T-helper 1 cell treated with Interleukin-12 subunit alpha and Interleukin-12 subunit beta and Interleukin-4 antibody, amounts not matched to agents 30 μg/mL and 1 μg/mL, for 36 hours (primary cell): Measurements from ENCODE around the gene CAPN9.
"Not testable (repeated sequence)": the region's sequence is repeated elsewhere in the genome, so short reads cannot be mapped to it uniquely, and the experiment has no call there.

ENCODE experiments used
- H3K27ac Mint-ChIP-seq: one replicate; pipeline ENCODE4 v1.8.0; 2021; ENCODE audit warnings: mild to moderate bottlenecking, mixed read lengths
- H3K27me3 Mint-ChIP-seq: one replicate; pipeline ENCODE4 v1.8.0; 2021; ENCODE audit warnings: low read depth, mixed read lengths
- H3K36me3 Mint-ChIP-seq: one replicate; pipeline ENCODE4 v1.8.0; 2021; ENCODE audit warnings: low read depth, mixed read lengths
- H3K4me1 Mint-ChIP-seq: one replicate; pipeline ENCODE4 v1.8.0; 2021; ENCODE audit warnings: low read depth, mixed read lengths
- H3K4me3 Mint-ChIP-seq: one replicate; pipeline ENCODE4 v1.8.0; 2021; ENCODE audit warnings: mild to moderate bottlenecking, moderate library complexity, mixed read lengths
- H3K9me3 Mint-ChIP-seq: one replicate; pipeline ENCODE4 v1.8.0; 2021; ENCODE audit warnings: mixed read lengths

The CAPN9 gene

DNA sequence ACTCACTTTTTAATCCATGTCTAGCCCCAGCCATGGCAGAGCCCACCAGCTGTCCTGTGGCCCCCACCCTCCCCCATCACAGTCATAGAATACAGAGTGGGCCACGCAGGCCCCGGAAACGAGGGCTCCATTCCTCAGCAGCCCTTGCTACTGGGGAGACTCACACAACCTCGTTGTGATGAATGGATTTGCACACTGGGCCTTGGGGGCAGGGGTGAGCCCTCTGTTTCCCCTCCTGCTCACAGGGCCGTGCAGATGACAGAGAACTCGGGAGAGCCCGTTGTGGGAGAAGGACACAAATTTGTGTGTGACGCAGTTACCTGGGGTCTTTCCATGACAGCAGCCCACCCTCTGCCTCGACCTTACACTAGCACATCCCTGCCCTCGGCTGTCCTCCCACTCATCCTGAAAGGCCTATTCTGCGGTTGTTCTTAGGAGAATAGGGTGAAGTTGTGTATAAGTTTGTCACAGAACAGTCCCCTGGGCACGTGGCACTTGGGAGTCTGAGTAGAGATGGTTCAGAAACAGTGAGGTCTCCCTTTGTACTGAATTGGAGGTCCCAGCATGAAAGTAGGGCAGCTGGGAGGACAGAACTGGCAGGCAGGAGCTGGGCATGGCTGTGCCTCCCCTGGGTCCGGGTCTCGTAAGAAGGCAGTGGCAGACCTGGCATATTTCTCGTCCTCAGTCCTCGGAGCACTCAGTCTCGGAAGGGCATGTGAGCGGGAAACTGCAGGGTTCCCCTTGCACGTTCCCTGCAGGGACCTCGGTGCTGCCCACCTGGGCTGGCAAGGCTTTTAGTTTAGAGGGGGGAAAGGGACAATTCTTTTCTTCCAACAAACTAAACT, 40.1 kb upstream of the CAPN9 start:
- Mint-ChIP-seq H3K9me3 (no peaks in the 10 kb centered on the region), H3K36me3 (no peaks in the 10 kb centered on the region), H3K4me3 (no peak overlapping the region)

GRCh38 chr1:230707732-230708630, 39.2 kb upstream of the CAPN9 start:
- peaks cover 9% of the 10 kb centered on the region for H3K27me3 Mint-ChIP-seq
- no peaks in the 10 kb centered on the region for H3K36me3 Mint-ChIP-seq
- H3K9me3 Mint-ChIP-seq = no peaks in the 10 kb centered on the region
- H3K4me1 Mint-ChIP-seq = no peaks in the 10 kb centered on the region
- no peak overlapping the region for H3K27ac Mint-ChIP-seq
- H3K4me3 Mint-ChIP-seq = no peak overlapping the region

More for the DNA sequence above, 40.1 kb upstream of the CAPN9 start:
- Mint-ChIP-seq H3K27me3 (peaks cover 9% of the 10 kb centered on the region), H3K27ac (no peak overlapping the region), H3K4me1 (no peaks in the 10 kb centered on the region)

DNA sequence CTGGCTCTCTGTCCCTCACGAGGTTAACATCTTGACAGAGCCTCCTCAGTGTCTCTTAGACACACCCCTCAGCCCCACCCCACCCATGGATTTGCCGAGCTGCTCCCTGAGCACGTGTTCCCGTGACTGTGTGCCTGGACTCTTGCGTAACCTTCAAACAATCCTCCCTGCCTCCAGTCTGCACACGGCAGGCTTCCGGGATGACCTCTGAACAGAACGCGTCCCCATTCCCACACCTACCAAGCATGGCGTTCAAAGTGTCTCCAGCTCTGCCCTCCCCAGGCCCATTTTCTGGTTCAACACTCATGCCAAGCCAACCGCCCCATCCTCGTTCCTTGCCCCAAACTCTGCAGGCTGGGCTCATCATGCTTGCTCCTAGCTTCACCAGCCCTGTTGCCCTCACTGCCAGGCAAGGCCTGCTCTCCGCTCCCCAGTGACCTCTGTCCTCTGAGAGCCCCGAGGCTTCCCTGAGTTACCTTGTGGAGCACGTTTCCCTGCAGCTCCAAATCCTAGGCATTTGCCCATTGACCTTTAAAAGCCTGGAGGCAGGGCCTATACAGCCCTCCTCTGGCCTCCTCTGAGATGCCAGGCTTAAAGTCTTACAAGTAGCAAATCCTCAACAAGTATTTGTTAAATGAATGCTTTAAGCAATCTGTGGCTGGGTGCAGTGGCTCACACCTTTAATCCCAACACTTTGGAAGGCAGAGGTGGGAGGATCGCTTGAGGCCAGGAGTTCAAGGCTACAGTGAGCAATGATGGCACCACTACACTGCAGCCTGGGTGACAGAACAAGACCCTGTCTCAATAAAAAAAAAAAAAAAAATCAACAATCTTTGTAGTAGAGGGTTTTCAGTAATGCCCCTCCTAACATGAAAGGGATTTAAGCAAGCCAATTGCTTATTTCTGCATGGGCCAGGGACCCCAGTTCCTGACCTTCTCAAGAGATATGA, 38.3 kb upstream of the CAPN9 start:
- H3K27ac Mint-ChIP-seq = no peak overlapping the region
- no peaks in the 10 kb centered on the region for H3K4me1 Mint-ChIP-seq
- peaks cover 9% of the 10 kb centered on the region for H3K27me3 Mint-ChIP-seq
- H3K9me3 Mint-ChIP-seq = no peaks in the 10 kb centered on the region
- no peaks in the 10 kb centered on the region for H3K36me3 Mint-ChIP-seq
- H3K4me3 Mint-ChIP-seq = no peak overlapping the region

DNA sequence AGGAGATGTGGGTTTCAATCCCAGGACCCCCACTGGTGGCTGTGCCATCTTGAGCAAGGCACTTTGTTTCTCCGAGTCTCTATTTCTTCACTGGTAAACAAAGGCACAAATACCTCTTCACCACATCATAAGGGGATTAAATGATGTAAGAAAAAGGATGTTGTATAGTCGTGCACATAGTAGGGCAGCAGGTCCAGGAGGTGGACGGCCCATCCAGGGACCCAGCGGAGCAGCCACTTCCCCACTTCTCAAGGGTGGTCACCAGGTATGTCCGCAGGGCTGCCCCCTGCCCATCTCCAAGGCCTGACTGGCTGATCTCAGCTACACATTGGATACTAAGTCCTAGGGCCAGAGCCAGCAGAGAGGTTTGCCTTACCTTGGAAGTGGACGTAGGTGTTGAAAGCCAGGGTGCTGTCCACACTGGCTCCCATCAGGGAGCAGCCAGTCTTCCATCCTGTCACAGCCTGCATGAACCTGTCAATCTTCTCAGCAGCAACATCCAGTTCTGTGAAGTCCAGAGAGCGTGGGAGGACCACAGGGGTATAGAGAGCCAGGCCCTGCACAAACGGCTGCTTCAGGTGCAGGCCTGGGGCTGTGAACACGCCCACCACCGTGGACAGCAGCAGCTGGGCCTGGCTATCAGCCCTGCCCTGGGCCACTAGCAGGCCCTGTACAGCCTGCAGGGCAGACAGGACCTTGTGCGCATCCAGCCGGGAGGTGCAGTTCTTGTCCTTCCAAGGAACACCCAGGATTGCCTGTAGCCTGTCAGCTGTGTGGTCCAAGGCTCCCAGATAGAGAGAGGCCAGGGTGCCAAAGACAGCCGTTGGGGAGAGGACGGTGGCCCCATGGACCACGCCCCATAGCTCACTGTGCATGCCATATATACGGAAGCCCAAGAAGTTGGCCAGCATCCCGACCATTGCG, 37.3 kb upstream of the CAPN9 start:
- no peak overlapping the region for H3K27ac Mint-ChIP-seq
- peaks cover 11% of the 10 kb centered on the region for H3K27me3 Mint-ChIP-seq
- H3K4me3 Mint-ChIP-seq = no peak overlapping the region
- H3K36me3 Mint-ChIP-seq = no peaks in the 10 kb centered on the region
- no peaks in the 10 kb centered on the region for H3K4me1 Mint-ChIP-seq
- H3K9me3 Mint-ChIP-seq = no peaks in the 10 kb centered on the region

DNA sequence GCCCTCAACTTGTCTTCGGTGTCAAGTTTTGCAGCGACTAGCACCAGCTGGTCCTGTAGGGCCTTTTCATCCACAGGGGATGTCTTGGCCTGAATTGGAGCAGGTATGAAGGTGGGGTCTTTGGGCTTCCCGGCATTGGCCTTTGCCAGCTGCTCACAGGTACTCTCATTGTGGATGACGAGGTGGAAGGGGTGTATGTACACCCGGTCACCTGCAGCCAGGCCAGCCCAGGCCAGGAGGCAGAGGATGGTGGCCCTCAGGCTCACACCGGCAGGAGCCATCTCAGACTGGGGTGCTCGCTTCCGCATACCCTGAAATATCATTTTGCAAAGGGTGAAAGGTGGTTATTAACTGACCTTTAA, 36.7 kb upstream of the CAPN9 start:
- peaks cover 13% of the 10 kb centered on the region for H3K27me3 Mint-ChIP-seq
- H3K4me1 Mint-ChIP-seq = no peaks in the 10 kb centered on the region

GRCh38 chr1:230711245-230711644, 35.9 kb upstream of the CAPN9 start:
- no peak overlapping the region for H3K27ac Mint-ChIP-seq
- H3K4me3 Mint-ChIP-seq = no peak overlapping the region
- peaks cover 16% of the 10 kb centered on the region for H3K27me3 Mint-ChIP-seq
- no peaks in the 10 kb centered on the region for H3K9me3 Mint-ChIP-seq
- no peaks in the 10 kb centered on the region for H3K36me3 Mint-ChIP-seq
- H3K4me1 Mint-ChIP-seq = no peaks in the 10 kb centered on the region

More for the DNA sequence above, 36.7 kb upstream of the CAPN9 start:
- no peaks in the 10 kb centered on the region for H3K36me3 Mint-ChIP-seq
- no peak overlapping the region for H3K27ac Mint-ChIP-seq
- no peaks in the 10 kb centered on the region for H3K9me3 Mint-ChIP-seq
- no peak overlapping the region for H3K4me3 Mint-ChIP-seq

DNA sequence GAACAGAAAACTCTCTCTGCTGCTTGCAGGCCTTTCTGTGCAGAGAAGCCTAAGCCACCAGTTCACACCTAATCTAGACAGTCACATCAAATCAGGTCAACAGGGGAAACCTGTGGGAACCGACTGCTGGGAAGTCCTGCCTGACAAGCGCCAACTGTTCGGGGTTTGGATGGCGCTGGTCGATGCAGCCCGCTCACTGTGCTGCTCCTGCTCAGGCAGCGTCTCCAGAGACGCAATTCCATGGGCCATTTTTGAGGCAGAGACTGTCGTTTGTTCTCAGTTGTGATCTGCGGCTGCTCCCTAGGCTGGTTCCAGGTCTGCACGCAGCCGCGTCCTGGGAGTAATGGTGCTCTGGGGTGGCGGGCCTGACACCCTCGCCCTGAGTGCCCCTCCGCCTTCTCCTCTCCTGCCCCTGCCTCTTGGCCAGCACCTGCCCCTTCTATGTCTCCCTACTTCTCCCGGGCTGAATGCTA, 34.7 kb upstream of the CAPN9 start:
- Mint-ChIP-seq H3K27ac (no peak overlapping the region), H3K27me3 (peaks cover 19% of the 10 kb centered on the region), H3K9me3 (no peaks in the 10 kb centered on the region), H3K4me3 (no peak overlapping the region), H3K4me1 (no peaks in the 10 kb centered on the region), H3K36me3 (no peaks in the 10 kb centered on the region)

DNA sequence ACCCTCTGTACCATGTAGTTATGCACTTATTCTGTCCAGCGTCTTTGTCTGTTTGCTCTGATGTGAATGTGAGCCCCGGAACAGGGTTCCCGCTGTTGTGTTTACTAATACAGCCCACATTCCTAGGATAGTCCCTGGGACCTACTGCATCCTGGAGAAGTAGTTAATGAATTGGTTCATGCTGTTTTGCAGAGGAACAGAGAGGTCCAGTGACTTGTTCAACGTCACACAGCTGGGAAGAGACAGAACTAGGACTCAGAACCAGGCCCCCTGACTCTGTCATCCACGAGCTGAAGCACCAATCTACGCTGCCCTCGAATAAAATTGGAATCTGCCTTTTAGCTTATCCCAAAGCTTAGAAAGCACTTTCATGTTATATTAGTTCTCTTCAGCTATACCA, 34.0 kb upstream of the CAPN9 start:
- no peaks in the 10 kb centered on the region for H3K9me3 Mint-ChIP-seq
- peaks cover 16% of the 10 kb centered on the region for H3K27me3 Mint-ChIP-seq
- no peaks in the 10 kb centered on the region for H3K4me1 Mint-ChIP-seq
- H3K36me3 Mint-ChIP-seq = no peaks in the 10 kb centered on the region
- no peak overlapping the region for H3K27ac Mint-ChIP-seq
- H3K4me3 Mint-ChIP-seq = no peak overlapping the region

- H3K9me3 Mint-ChIP-seq = no peaks in the 10 kb centered on the region
Measured at GRCh38 chr1:230713547-230713914, 33.7 kb upstream of the CAPN9 start.

GRCh38 chr1:230713915-230714764, 33.0 kb upstream of the CAPN9 start, which contains the start of gene AGT:
AGT (minus strand) TSS chr1:230714122; CDS start chr1:230710823, 3,299 bp downstream.
- Mint-ChIP-seq H3K4me1 (no peaks in the 10 kb centered on the region), H3K4me3 (no peak within 1 kb of the TSS), H3K9me3 (no peaks in the 10 kb centered on the region), H3K27me3 (peaks cover 10% of the 10 kb centered on the region), H3K36me3 (no peaks in the 10 kb centered on the region), H3K27ac (no peak within 1 kb of the TSS)

More at GRCh38 chr1:230713547-230713914, 33.7 kb upstream of the CAPN9 start:
- Mint-ChIP-seq H3K4me3 (no peak overlapping the region), H3K27ac (no peak overlapping the region), H3K27me3 (peaks cover 12% of the 10 kb centered on the region), H3K36me3 (no peaks in the 10 kb centered on the region), H3K4me1 (no peaks in the 10 kb centered on the region)

GRCh38 chr1:230715510-230715909, 31.7 kb upstream of the CAPN9 start:
- Mint-ChIP-seq H3K4me3 (no peak overlapping the region), H3K36me3 (no peaks in the 10 kb centered on the region), H3K4me1 (no peaks in the 10 kb centered on the region), H3K27me3 (peaks cover 10% of the 10 kb centered on the region), H3K27ac (no peak overlapping the region), H3K9me3 (no peaks in the 10 kb centered on the region)

GRCh38 chr1:230716453-230716852, 30.7 kb upstream of the CAPN9 start:
- H3K4me3 Mint-ChIP-seq, H3K27me3 Mint-ChIP-seq, H3K27ac Mint-ChIP-seq, H3K36me3 Mint-ChIP-seq, H3K9me3 Mint-ChIP-seq, H3K4me1 Mint-ChIP-seq: not testable (repeated sequence)
